ENCODE results near the gene HS3ST4.

Gene HS3ST4

DNA sequence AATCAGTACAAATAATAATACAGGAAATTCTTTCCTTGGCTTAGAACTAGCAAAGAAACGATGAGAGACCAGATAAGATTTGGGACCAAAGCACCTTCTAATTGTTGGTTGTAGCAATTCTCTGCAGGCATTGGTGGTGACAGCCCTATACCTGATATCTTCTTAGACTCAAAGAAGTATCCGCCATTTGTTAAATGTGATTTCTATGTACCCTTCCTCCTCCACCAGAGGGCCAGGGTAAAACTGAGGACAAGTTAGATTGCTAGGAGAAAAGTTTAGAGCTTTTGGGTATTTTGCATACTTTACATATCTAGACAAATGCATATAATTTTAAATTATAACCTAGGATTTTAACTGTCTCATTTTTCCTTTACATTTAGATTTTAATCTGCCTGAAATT, 304.3 kb downstream of the HS3ST4 start:
- Histone ChIP-seq H3K27me3 (ENCODE audit: insufficient read depth, low read length, poor library complexity) (no peaks in the 10 kb centered on the region), H3K4me3 (ENCODE audit: low read depth in 1 of 2, low read length in 2 of 2) (no peak overlapping the region), H3K27ac (ENCODE audit: low read length) (no peak overlapping the region), H3K9me3 (ENCODE audit: insufficient read depth, low read length, severe bottlenecking) (no peaks in the 10 kb centered on the region), H4K20me1 (ENCODE audit: insufficient read depth, low read length) (no peaks in the 10 kb centered on the region), H3K4me1 (ENCODE audit: insufficient read depth, low read length) (no peaks in the 10 kb centered on the region), H2AFZ (ENCODE audit: low read depth, low read length) (no peak overlapping the region), H3K4me2 (ENCODE audit: insufficient read depth, low read length) (no peak overlapping the region), H3K79me2 (ENCODE audit: insufficient read depth, low read length) (no peaks in the 10 kb centered on the region), H3K9ac (ENCODE audit: low read depth, low read length) (no peak overlapping the region), H3K36me3 (ENCODE audit: insufficient read depth, low read length) (no peaks in the 10 kb centered on the region)
- TF ChIP-seq, protein P1, sequence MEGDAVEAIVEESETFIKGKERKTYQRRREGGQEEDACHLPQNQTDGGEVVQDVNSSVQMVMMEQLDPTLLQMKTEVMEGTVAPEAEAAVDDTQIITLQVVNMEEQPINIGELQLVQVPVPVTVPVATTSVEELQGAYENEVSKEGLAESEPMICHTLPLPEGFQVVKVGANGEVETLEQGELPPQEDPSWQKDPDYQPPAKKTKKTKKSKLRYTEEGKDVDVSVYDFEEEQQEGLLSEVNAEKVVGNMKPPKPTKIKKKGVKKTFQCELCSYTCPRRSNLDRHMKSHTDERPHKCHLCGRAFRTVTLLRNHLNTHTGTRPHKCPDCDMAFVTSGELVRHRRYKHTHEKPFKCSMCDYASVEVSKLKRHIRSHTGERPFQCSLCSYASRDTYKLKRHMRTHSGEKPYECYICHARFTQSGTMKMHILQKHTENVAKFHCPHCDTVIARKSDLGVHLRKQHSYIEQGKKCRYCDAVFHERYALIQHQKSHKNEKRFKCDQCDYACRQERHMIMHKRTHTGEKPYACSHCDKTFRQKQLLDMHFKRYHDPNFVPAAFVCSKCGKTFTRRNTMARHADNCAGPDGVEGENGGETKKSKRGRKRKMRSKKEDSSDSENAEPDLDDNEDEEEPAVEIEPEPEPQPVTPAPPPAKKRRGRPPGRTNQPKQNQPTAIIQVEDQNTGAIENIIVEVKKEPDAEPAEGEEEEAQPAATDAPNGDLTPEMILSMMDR (IDR thresholded peaks at IDR 0.05; ENCODE audit: borderline replicate concordance, extremely low read depth, low read length, poor library complexity, severe bottlenecking), result no peak
- TF ChIP-seq EZH2 (IDR thresholded peaks at IDR 0.05; ENCODE audit: borderline replicate concordance, low read depth, low read length, severe bottlenecking), result no peak
- no peak for DNase-seq
- ATAC-seq (ENCODE audit: insufficient read depth, low read depth), result no peak

DNA sequence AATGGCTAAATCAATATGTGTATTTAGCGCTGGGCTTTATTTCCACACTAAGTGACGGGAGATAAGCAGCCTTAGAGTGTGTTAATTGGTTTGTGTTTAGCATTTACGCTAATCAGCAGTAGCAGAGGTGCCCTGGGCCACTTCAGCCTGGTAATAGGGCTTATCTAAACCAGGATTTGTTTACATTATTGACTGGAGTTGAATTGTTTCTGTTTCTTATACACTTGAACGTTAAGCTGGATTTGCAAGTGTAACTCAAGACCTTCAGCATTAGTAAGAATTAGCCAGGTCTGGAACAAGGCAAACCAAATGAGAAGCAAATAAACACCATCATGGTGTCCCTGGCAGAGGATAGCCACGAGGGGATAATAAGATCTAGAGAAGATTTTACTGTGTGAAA, 313.6 kb downstream of the HS3ST4 start:
- H3K4me3 ChIP-seq (ENCODE audit: low read depth in 1 of 2, low read length in 2 of 2), result no peak overlapping the region
- H3K27me3 ChIP-seq (ENCODE audit: insufficient read depth, low read length, poor library complexity), result peaks cover 4% of the 10 kb centered on the region
- peaks cover 3% of the 10 kb centered on the region for H3K9me3 ChIP-seq (ENCODE audit: insufficient read depth, low read length, severe bottlenecking)
- no peaks in the 10 kb centered on the region for H4K20me1 ChIP-seq (ENCODE audit: insufficient read depth, low read length)
- TF ChIP-seq, protein P1 (IDR thresholded peaks at IDR 0.05; ENCODE audit: borderline replicate concordance, extremely low read depth, low read length, poor library complexity, severe bottlenecking), result no peak
- no peak for TF ChIP-seq EZH2 (IDR thresholded peaks at IDR 0.05; ENCODE audit: borderline replicate concordance, low read depth, low read length, severe bottlenecking)
- ATAC-seq (ENCODE audit: insufficient read depth, low read depth) (no peak), DNase-seq (no peak)
- H3K4me1 ChIP-seq (ENCODE audit: insufficient read depth, low read length), result no peaks in the 10 kb centered on the region
- H3K9ac ChIP-seq (ENCODE audit: low read depth, low read length), result no peak overlapping the region
- H3K36me3 ChIP-seq (ENCODE audit: insufficient read depth, low read length), result no peaks in the 10 kb centered on the region
- H3K27ac ChIP-seq (ENCODE audit: low read length), result no peak overlapping the region
- no peak overlapping the region for H3K4me2 ChIP-seq (ENCODE audit: insufficient read depth, low read length)
- H3K79me2 ChIP-seq (ENCODE audit: insufficient read depth, low read length), result no peaks in the 10 kb centered on the region
- no peak overlapping the region for H2AFZ ChIP-seq (ENCODE audit: low read depth, low read length)

DNA sequence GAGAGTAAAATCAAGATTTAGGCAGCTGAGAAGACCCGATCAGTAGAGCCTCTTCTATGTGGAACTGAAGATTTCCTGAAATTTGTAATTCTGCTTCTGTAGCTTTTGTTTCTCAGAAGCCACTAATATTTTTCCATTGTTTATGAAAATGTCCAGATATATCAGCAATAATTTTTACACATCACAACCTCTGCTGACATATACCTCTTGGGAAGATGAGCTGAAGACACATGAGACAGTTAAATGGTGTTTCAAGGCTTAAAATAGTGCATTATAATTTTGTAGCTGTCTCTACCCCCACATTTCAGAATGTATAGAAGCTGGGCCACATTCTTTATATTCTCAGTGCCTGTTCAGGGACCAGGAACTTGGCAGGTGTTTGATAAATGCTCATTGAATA, 320.6 kb downstream of the HS3ST4 start:
- Histone ChIP-seq H3K9me3 (ENCODE audit: insufficient read depth, low read length, severe bottlenecking) (no peaks in the 10 kb centered on the region), H3K4me3 (ENCODE audit: low read depth in 1 of 2, low read length in 2 of 2) (no peak overlapping the region), H2AFZ (ENCODE audit: low read depth, low read length) (no peak overlapping the region), H3K4me2 (ENCODE audit: insufficient read depth, low read length) (no peak overlapping the region), H3K9ac (ENCODE audit: low read depth, low read length) (no peak overlapping the region), H4K20me1 (ENCODE audit: insufficient read depth, low read length) (no peaks in the 10 kb centered on the region), H3K79me2 (ENCODE audit: insufficient read depth, low read length) (no peaks in the 10 kb centered on the region), H3K4me1 (ENCODE audit: insufficient read depth, low read length) (no peaks in the 10 kb centered on the region), H3K27me3 (ENCODE audit: insufficient read depth, low read length, poor library complexity) (no peaks in the 10 kb centered on the region), H3K36me3 (ENCODE audit: insufficient read depth, low read length) (no peaks in the 10 kb centered on the region), H3K27ac (ENCODE audit: low read length) (no peak overlapping the region)
- TF ChIP-seq, protein P1 (IDR thresholded peaks at IDR 0.05; ENCODE audit: borderline replicate concordance, extremely low read depth, low read length, poor library complexity, severe bottlenecking), result no peak
- no peak for TF ChIP-seq EZH2 (IDR thresholded peaks at IDR 0.05; ENCODE audit: borderline replicate concordance, low read depth, low read length, severe bottlenecking)
- ATAC-seq (ENCODE audit: insufficient read depth, low read depth) (no peak), DNase-seq (no peak)

DNA sequence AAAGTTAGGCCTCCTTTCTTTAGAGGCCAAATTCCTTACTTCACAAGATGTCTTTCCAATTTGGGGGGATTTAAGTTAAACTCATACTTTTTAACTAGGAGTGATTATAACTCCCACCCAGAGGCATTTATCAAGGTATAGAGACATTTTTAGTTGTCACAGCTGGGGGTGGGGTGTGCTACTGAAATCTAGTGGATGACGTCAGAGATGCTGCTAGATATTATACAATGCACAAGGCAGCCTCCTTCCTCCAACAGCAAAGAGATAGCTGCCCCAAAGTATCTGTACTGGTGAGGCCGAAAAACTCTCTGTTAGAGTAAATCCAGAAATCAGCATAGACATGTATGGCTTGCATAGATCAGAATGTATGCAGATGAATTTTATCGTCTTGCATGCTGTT, 324.0 kb downstream of the HS3ST4 start:
- TF ChIP-seq, protein P1 (IDR thresholded peaks at IDR 0.05; ENCODE audit: borderline replicate concordance, extremely low read depth, low read length, poor library complexity, severe bottlenecking), result no peak
- no peak for TF ChIP-seq EZH2 (IDR thresholded peaks at IDR 0.05; ENCODE audit: borderline replicate concordance, low read depth, low read length, severe bottlenecking)
- no peak overlapping the region for H3K27ac ChIP-seq (ENCODE audit: low read length)

More for the DNA sequence above, 324.0 kb downstream of the HS3ST4 start:
- H3K36me3 ChIP-seq (ENCODE audit: insufficient read depth, low read length), result no peaks in the 10 kb centered on the region
- H4K20me1 ChIP-seq (ENCODE audit: insufficient read depth, low read length), result no peaks in the 10 kb centered on the region
- ATAC-seq (ENCODE audit: insufficient read depth, low read depth), result no peak
- H3K9ac ChIP-seq (ENCODE audit: low read depth, low read length), result no peak overlapping the region
- DNase-seq, result no peak
- H3K27me3 ChIP-seq (ENCODE audit: insufficient read depth, low read length, poor library complexity), result no peaks in the 10 kb centered on the region
- H2AFZ ChIP-seq (ENCODE audit: low read depth, low read length), result no peak overlapping the region
- no peak overlapping the region for H3K4me3 ChIP-seq (ENCODE audit: low read depth in 1 of 2, low read length in 2 of 2)
- H3K4me1 ChIP-seq (ENCODE audit: insufficient read depth, low read length), result no peaks in the 10 kb centered on the region
- H3K4me2 ChIP-seq (ENCODE audit: insufficient read depth, low read length), result no peak overlapping the region
- no peaks in the 10 kb centered on the region for H3K9me3 ChIP-seq (ENCODE audit: insufficient read depth, low read length, severe bottlenecking)
- H3K79me2 ChIP-seq (ENCODE audit: insufficient read depth, low read length), result no peaks in the 10 kb centered on the region
